ENCODE data around the gene SNX8.
"Not testable (repeated sequence)": the region's sequence is repeated elsewhere in the genome, so short reads cannot be mapped to it uniquely, and the experiment has no call there.

DNA sequence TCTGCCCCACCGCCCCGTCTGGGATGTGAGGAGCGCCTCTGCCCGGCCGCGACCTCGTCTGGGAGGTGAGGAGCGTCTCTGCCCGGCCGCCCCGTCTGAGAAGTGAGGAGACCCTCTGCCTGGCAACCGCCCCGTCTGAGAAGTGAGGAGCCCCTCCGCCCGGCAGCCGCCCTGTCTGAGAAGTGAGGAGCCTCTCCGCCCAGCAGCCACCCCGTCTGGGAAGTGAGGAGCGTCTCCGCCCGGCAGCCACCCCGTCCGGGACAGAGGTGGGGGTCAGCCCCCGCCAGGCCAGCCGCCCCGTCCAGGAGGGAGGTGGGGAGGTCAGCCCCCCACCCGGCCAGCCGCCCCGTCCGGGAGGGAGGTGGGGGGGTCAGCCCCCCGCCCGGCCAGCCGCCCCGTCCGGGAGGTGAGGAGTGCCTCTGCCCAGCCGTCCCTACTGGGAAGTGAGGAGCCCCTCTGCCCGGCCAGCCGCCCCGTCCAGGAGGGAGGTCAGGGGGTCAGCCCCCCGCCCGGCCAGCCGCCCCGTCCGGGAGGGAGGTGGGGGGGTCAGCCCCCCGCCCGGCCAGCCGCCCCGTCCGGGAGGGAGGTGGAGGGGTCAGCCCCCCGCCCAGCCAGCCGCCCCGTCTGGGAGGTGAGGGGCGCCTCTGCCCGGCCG is 11.4 kb downstream of the SNX8 start:
- not testable (repeated sequence) for TF ChIP-seq POLR2A (IDR thresholded peaks at IDR 0.05)
- TF ChIP-seq, protein P1, sequence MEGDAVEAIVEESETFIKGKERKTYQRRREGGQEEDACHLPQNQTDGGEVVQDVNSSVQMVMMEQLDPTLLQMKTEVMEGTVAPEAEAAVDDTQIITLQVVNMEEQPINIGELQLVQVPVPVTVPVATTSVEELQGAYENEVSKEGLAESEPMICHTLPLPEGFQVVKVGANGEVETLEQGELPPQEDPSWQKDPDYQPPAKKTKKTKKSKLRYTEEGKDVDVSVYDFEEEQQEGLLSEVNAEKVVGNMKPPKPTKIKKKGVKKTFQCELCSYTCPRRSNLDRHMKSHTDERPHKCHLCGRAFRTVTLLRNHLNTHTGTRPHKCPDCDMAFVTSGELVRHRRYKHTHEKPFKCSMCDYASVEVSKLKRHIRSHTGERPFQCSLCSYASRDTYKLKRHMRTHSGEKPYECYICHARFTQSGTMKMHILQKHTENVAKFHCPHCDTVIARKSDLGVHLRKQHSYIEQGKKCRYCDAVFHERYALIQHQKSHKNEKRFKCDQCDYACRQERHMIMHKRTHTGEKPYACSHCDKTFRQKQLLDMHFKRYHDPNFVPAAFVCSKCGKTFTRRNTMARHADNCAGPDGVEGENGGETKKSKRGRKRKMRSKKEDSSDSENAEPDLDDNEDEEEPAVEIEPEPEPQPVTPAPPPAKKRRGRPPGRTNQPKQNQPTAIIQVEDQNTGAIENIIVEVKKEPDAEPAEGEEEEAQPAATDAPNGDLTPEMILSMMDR (IDR thresholded peaks at IDR 0.05), result not testable (repeated sequence)

All from lower leg skin (tissue), 3 donors.